Neuronal stem cell (in vitro differentiated cells): Measurements from ENCODE around the gene AKTIP.
"Not testable (repeated sequence)": the region's sequence is repeated elsewhere in the genome, so short reads cannot be mapped to it uniquely, and the experiment has no call there.

Experiments used
- DNase-seq: peaks from one replicate; pipeline ENCODE4 v3.0.0-alpha.2; 2013; ENCODE audit warnings: low spot score
- H2AFZ ChIP-seq: one replicate; pipeline ENCODE4 v1.6.1; 2013; ENCODE audit warnings: mild to moderate bottlenecking, low read length, inconsistent platforms
- H2AK5ac ChIP-seq: 2 replicates; pipeline ENCODE4 v1.6.1; 2013; ENCODE audit warnings: low read depth, mild to moderate bottlenecking, inconsistent platforms, low read length, moderate library complexity, mixed read lengths
- H2BK120ac ChIP-seq: 2 replicates; pipeline ENCODE4 v1.6.1; 2013; ENCODE audit warnings: low read depth, mild to moderate bottlenecking, inconsistent platforms, low read length, moderate library complexity, mixed read lengths
- H2BK12ac ChIP-seq: one replicate; pipeline ENCODE4 v1.6.1; 2013; ENCODE audit warnings: low read length, inconsistent platforms
- H2BK15ac ChIP-seq: 2 replicates; pipeline ENCODE4 v1.6.1; 2013; ENCODE audit warnings: mild to moderate bottlenecking, low read length, inconsistent platforms, mixed read lengths
- H2BK5ac ChIP-seq: one replicate; pipeline ENCODE4 v1.6.1; 2013; ENCODE audit warnings: inconsistent platforms, mild to moderate bottlenecking, low read length, moderate library complexity
- H3K14ac ChIP-seq: one replicate; pipeline ENCODE4 v1.6.1; 2013; ENCODE audit warnings: low read length, inconsistent platforms
- H3K18ac ChIP-seq: 2 replicates; pipeline ENCODE4 v1.6.1; 2013; ENCODE audit warnings: low read length, inconsistent platforms
- H3K23ac ChIP-seq: 2 replicates; pipeline ENCODE4 v1.6.1; 2013; ENCODE audit warnings: low read depth, mild to moderate bottlenecking, mixed read lengths, low read length, inconsistent platforms; ENCODE audit not compliant: poor library complexity
- H3K27ac ChIP-seq: replicated peaks from 3 replicates; pipeline ENCODE4 v1.5.1; 2013; ENCODE audit warnings: low read length, inconsistent platforms
- H3K27me3 ChIP-seq, 3 experiments: 2 replicates each; pipeline ENCODE4 v1.6.1; 2013; ENCODE audit warnings: low read length in 3 of 3, mild to moderate bottlenecking in 2 of 3, inconsistent platforms in 1 of 3, low read depth in 1 of 3, mixed read lengths in 1 of 3, moderate library complexity in 1 of 3; ENCODE audit not compliant: control insufficient read depth in 3 of 3, insufficient read depth in 3 of 3
- H3K36me3 ChIP-seq, 2 donors: replicated peaks in 1 of 2; 2 replicates each; pipeline ENCODE4 v1.6.1; 2013; ENCODE audit warnings: low read length in 2 of 2; ENCODE audit not compliant: control insufficient read depth in 2 of 2, insufficient read depth in 2 of 2
- H3K4ac ChIP-seq: 2 replicates; pipeline ENCODE4 v1.6.1; 2013; ENCODE audit warnings: inconsistent platforms, mild to moderate bottlenecking, low read length, moderate library complexity
- H3K4me1 ChIP-seq, 2 donors: 1 replicate in 1 of 2; 2 replicates in 1 of 2; pipeline ENCODE4 v1.6.1; 2013; ENCODE audit warnings: low read length in 2 of 2, low read depth in 1 of 2; ENCODE audit not compliant: control insufficient read depth in 2 of 2, insufficient read depth in 1 of 2
- H3K4me2 ChIP-seq: one replicate; pipeline ENCODE4 v1.6.1; 2013; ENCODE audit warnings: mild to moderate bottlenecking, low read length, inconsistent platforms; ENCODE audit not compliant: insufficient read depth, poor library complexity, severe bottlenecking
- H3K4me3 ChIP-seq, 2 donors: 2 replicates each; pipeline ENCODE4 v1.5.1; 2013; ENCODE audit warnings: low read length in 2 of 2, mild to moderate bottlenecking in 2 of 2, inconsistent platforms in 1 of 2, moderate library complexity in 1 of 2
- H3K79me1 ChIP-seq: one replicate; pipeline ENCODE4 v1.6.1; 2013; ENCODE audit warnings: low read depth, mild to moderate bottlenecking, inconsistent platforms, low read length, moderate library complexity
- H3K9ac ChIP-seq: one replicate; pipeline ENCODE4 v1.6.1; 2013; ENCODE audit warnings: mild to moderate bottlenecking, low read depth, low read length, inconsistent platforms; ENCODE audit not compliant: poor library complexity
- H3K9me3 ChIP-seq, 2 donors: replicated peaks in 1 of 2; 2 replicates each; pipeline versions ENCODE3 to v1.6.1; 2013; ENCODE audit warnings: low read length in 2 of 2, mild to moderate bottlenecking in 2 of 2, inconsistent platforms in 1 of 2, low read depth in 1 of 2, mixed read lengths in 1 of 2, moderate library complexity in 1 of 2; ENCODE audit not compliant: control insufficient read depth in 2 of 2, insufficient read depth in 1 of 2
- H4K8ac ChIP-seq: one replicate; pipeline ENCODE4 v1.6.1; 2013; ENCODE audit warnings: low read depth, mild to moderate bottlenecking, inconsistent platforms, low read length, moderate library complexity
- H4K91ac ChIP-seq: one replicate; pipeline ENCODE4 v1.6.1; 2013; ENCODE audit warnings: low read length, low read depth, mild to moderate bottlenecking, inconsistent platforms; ENCODE audit not compliant: poor library complexity
- WGBS, 2 donors: extraction: QIAGEN DNeasy Blood & Tissue Kit; methylation state at CpG; one replicate each; pipeline ENCODE4 v1.1.7; 2013; ENCODE audit warnings: missing lambda C conversion rate in 2 of 2, mixed read lengths in 1 of 2; ENCODE audit not compliant: insufficient read length in 2 of 2, insufficient replicate concordance in 1 of 2; ENCODE audit errors: extremely low coverage in 2 of 2; 5-methylcytosine and 5-hydroxymethylcytosine counted together

The AKTIP gene

GRCh38 chr16:53515811-53516210 is 12.8 kb upstream of the AKTIP start:
- Histone ChIP-seq H3K36me3 (no peaks in the 10 kb centered on the region), H3K79me1 (no peaks in the 10 kb centered on the region), H3K14ac (no peak overlapping the region), H3K23ac (no peak overlapping the region), H2BK120ac (no peak overlapping the region), H2AK5ac (no peak overlapping the region), H3K27me3 (no peaks in the 10 kb centered on the region), H4K91ac (no peak overlapping the region), H3K18ac (no peak overlapping the region), H3K27ac (no peak overlapping the region), H2BK12ac (no peak overlapping the region), H3K4me2 (no peak overlapping the region), H2AFZ (peak overlapping the region; percentile 40), H3K9ac (no peak overlapping the region), H3K4me1 (peaks cover 0 to 2% of the 10 kb centered on the region in 2 donors), H2BK15ac (no peak overlapping the region), H4K8ac (no peak overlapping the region), H2BK5ac (no peak overlapping the region), H3K9me3 (peaks cover 2 to 14% of the 10 kb centered on the region in 2 donors), H3K4ac (no peak overlapping the region), H3K4me3 (no peak overlapping the region)
- no CpG with 5 or more reads among the region's 2 CpGs for WGBS, 2 donors
- no peak for DNase-seq

GRCh38 chr16:53515259-53515658 is 12.2 kb upstream of the AKTIP start:
- H3K36me3 ChIP-seq = no peaks in the 10 kb centered on the region
- no peak overlapping the region for H2BK120ac ChIP-seq
- H3K4ac ChIP-seq = no peak overlapping the region
- no peak overlapping the region for H2BK5ac ChIP-seq
- H4K91ac ChIP-seq = no peak overlapping the region
- H2BK12ac ChIP-seq = no peak overlapping the region
- H3K4me3 ChIP-seq = no peak overlapping the region
- no peak for DNase-seq
- H2AFZ ChIP-seq = no peak overlapping the region
- whole genome bisulfite sequencing, 2 donors = no CpG with 5 or more reads among the region's 6 CpGs
- peaks cover 2 to 14% of the 10 kb centered on the region in 2 donors for H3K9me3 ChIP-seq
- H3K9ac ChIP-seq = no peak overlapping the region
- H3K18ac ChIP-seq = no peak overlapping the region
- H3K79me1 ChIP-seq = no peaks in the 10 kb centered on the region
- H4K8ac ChIP-seq = no peak overlapping the region
- H3K14ac ChIP-seq = no peak overlapping the region
- no peak overlapping the region for H2BK15ac ChIP-seq
- no peak overlapping the region for H3K23ac ChIP-seq
- H2AK5ac ChIP-seq = no peak overlapping the region
- no peaks in the 10 kb centered on the region for H3K27me3 ChIP-seq
- H3K4me2 ChIP-seq = no peak overlapping the region
- H3K4me1 ChIP-seq = peaks cover under 1 to 3% of the 10 kb centered on the region in 2 donors
- H3K27ac ChIP-seq = no peak overlapping the region

- H2AK5ac ChIP-seq, H4K91ac ChIP-seq, H3K4me3 ChIP-seq, H3K9ac ChIP-seq, H3K4me1 ChIP-seq, H3K4ac ChIP-seq, H3K36me3 ChIP-seq, H2BK120ac ChIP-seq, H4K8ac ChIP-seq, H3K18ac ChIP-seq, H3K23ac ChIP-seq, H2AFZ ChIP-seq, H3K27me3 ChIP-seq, H2BK12ac ChIP-seq, H3K14ac ChIP-seq, DNase-seq, H3K4me2 ChIP-seq, H2BK5ac ChIP-seq, H3K79me1 ChIP-seq, H3K27ac ChIP-seq, H2BK15ac ChIP-seq: not testable (repeated sequence)
- peaks cover 2 to 14% of the 10 kb centered on the region in 2 donors for H3K9me3 ChIP-seq
- WGBS, 2 donors = no CpG with 5 or more reads among the region's 1 CpG
Observed at GRCh38 chr16:53512795-53513194, 9.8 kb upstream of the AKTIP start.

- Histone ChIP-seq H3K36me3 (no peaks in the 10 kb centered on the region), H3K4me1 (peaks cover 3 to 4% of the 10 kb centered on the region in 2 donors), H3K9ac (no peak overlapping the region), H3K23ac (no peak overlapping the region), H3K79me1 (no peaks in the 10 kb centered on the region), H3K4ac (no peak overlapping the region), H2AFZ (no peak overlapping the region), H3K4me2 (no peak overlapping the region), H3K27me3 (no peaks in the 10 kb centered on the region), H4K8ac (no peak overlapping the region), H2BK15ac (no peak overlapping the region), H3K9me3 (peaks cover 2 to 14% of the 10 kb centered on the region in 2 donors), H3K18ac (no peak overlapping the region), H3K27ac (no peak overlapping the region), H3K4me3 (no peak overlapping the region), H2BK12ac (no peak overlapping the region), H3K14ac (no peak overlapping the region), H2BK120ac (no peak overlapping the region), H2AK5ac (no peak overlapping the region), H2BK5ac (no peak overlapping the region), H4K91ac (no peak overlapping the region)
- no CpG with 5 or more reads among the region's 12 CpGs for WGBS, 2 donors
- no peak for DNase-seq
Observed at GRCh38 chr16:53511403-53512280, 8.6 kb upstream of the AKTIP start.
